Measurements from ENCODE around the gene SARM1. TPM values are rescaled to one million over a fixed set of nuclear protein-coding genes. Genes with fewer than 3 reads are reported as not detected.

Gene SARM1
- total RNA-seq, 2 experiments from 2014 or later, result 11.7 to 12.3 TPM

DNA sequence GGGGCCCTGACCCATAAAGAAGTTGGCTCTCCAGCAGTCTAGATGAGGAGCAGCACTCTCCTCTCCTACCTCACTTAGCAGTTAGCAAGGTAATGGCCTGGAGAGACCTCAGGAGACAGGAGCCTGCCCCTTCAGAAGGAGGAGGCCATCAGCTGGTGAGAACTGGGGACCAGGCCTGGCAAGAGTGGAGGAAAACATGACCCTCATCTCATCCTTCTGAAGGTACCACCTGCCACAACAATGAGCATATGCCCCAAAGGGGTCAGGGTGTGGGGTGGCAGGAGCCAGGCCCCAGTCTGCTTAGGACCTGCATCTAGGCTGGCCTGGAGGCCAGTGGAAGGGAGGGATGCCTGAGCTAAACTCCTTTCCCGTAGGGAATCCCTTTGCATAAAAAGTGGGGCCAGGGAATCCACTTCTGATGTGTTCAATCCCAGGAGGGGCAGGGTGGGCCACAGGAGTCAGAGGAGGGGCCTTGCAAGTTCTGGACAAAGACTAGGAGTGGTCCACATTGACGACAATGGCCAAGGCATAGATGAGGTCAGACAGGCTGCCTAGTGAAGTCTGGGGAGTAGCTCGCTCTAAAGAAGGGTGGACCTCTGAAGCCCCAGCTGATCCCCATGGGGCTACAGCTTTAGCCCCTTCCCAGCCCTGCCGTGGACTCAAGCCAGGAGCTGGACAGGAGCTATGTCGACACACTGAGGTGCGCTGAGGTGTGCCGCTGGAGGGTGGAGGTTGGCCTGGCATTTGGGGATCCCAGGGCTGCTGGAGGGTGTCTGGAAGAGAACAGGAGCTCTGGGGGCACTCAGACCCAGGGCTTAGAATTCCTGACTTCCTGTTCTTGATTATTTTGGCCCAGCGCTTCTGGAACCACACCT, 7.5 kb upstream of the SARM1 start:
- no peak for DNase-seq
- Mint-ChIP-seq H3K36me3 (ENCODE audit: low read depth) (peaks cover 12% of the 10 kb centered on the region), H3K4me3 (no peak overlapping the region), H3K4me1 (ENCODE audit: low read depth) (peaks cover 3% of the 10 kb centered on the region), H3K9me3 (no peaks in the 10 kb centered on the region), H3K27ac (no peak overlapping the region), H3K27me3 (ENCODE audit: low read depth) (no peaks in the 10 kb centered on the region)
- intact Hi-C loops (cut with micrococcal nuclease), result no loop called here
- CTCF ChIA-PET, result no interaction called here

DNA sequence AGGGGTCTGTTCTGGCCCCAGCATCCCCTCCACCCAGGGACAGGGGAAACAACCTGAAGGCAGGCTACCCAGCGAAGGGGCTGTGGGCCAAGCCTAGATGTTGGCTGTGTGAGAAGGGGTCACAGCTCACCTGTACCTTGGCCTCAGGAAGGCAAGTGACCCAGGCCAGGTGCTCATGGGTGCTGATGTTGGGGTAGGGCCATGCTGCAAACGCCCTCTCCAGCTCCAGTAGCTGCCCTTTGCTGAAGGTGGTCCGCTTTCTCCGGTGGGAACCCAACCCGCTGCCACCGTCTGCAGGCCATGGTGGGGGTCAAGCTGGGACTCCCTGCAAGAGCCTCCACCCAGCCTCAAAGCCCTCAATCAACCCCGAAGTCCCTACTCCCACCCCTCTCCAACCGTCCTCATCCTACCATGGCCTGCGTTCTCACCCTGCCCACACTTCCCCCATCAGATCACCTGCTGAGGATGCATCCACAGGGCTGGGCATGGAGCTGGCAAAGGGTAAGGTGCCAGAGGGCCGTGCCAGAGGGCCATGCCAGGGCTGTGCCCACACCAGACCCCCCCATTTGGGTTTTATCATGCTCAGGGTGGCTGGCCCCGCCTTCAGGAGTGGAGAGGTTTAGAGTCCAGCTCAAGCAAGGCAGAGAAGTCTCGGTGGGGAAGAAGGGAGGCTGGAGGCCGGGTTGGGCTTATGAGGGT, 6.7 kb upstream of the SARM1 start, which contains the start of gene SEBOX:
Gene SEBOX, minus strand, starts transcription at position 535 of the 699 bp plus-strand sequence. Its CDS starts 48 bp downstream, at position 487.
- CTCF ChIA-PET, result no interaction called here
- H3K27ac Mint-ChIP-seq, result no peak within 1 kb of the TSS
- no peaks in the 10 kb centered on the region for H3K4me1 Mint-ChIP-seq (ENCODE audit: low read depth)
- H3K9me3 Mint-ChIP-seq, result no peaks in the 10 kb centered on the region
- H3K4me3 Mint-ChIP-seq, result no peak within 1 kb of the TSS
- H3K36me3 Mint-ChIP-seq (ENCODE audit: low read depth), result peaks cover 12% of the 10 kb centered on the region
- no peaks in the 10 kb centered on the region for H3K27me3 Mint-ChIP-seq (ENCODE audit: low read depth)
- no peak for DNase-seq
- intact Hi-C loops (cut with micrococcal nuclease), result no loop called here

DNA sequence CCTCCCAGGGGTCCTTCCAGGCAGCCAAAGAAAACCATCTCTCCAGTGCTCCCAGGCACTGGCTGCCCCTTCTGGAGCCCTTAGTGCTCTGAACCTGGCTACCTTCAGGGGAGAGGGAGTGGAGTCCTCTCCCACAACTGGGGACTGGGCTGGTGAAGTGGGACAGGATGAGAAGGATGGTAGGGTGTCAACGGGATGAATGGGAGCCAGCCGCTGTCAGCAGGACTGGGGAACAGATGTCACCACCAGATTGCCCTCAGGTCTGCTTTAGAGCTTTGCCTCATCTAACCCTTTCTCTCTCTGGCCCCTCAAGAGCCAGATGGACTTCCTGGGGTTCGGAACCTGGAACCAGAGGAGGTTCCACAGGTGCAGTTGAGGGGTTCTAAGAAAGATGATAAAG, 6.0 kb upstream of the SARM1 start:
- H3K9me3 Mint-ChIP-seq, result no peaks in the 10 kb centered on the region
- H3K27ac Mint-ChIP-seq, result no peak overlapping the region
- no peak overlapping the region for H3K4me3 Mint-ChIP-seq
- H3K27me3 Mint-ChIP-seq (ENCODE audit: low read depth), result no peaks in the 10 kb centered on the region
- peaks cover 12% of the 10 kb centered on the region for H3K36me3 Mint-ChIP-seq (ENCODE audit: low read depth)
- no peaks in the 10 kb centered on the region for H3K4me1 Mint-ChIP-seq (ENCODE audit: low read depth)
- CTCF ChIA-PET, result no interaction called here
- intact Hi-C loops (cut with micrococcal nuclease), result no loop called here
- DNase-seq, result no peak

DNA sequence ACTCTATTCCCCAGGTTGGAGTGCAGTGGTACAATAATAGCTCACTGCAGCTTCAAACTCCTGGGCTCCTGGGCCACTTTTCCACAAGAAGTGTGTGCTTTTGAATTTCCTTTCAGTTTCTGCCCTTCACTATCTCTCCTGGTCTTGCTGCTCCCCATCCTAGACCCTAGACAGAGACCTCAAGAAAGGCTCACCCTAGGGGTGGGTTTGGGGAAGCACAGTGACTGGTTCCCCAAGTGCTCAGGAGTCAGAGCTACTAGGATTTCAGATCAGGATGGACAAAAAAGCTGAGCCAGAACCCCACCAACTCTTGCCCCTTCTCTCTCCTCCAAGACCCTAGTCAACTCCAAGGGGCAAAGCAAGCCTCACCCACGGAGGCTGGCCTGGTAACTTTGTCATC, 4.9 kb upstream of the SARM1 start:
- no peaks in the 10 kb centered on the region for H3K9me3 Mint-ChIP-seq
- no peaks in the 10 kb centered on the region for H3K27me3 Mint-ChIP-seq (ENCODE audit: low read depth)
- intact Hi-C loops (cut with micrococcal nuclease), result no loop called here
- CTCF ChIA-PET, result no interaction called here
- DNase-seq, result no peak
- no peak overlapping the region for H3K4me3 Mint-ChIP-seq
- peaks cover 7% of the 10 kb centered on the region for H3K36me3 Mint-ChIP-seq (ENCODE audit: low read depth)
- peaks cover 4% of the 10 kb centered on the region for H3K4me1 Mint-ChIP-seq (ENCODE audit: low read depth)
- H3K27ac Mint-ChIP-seq, result no peak overlapping the region

DNA sequence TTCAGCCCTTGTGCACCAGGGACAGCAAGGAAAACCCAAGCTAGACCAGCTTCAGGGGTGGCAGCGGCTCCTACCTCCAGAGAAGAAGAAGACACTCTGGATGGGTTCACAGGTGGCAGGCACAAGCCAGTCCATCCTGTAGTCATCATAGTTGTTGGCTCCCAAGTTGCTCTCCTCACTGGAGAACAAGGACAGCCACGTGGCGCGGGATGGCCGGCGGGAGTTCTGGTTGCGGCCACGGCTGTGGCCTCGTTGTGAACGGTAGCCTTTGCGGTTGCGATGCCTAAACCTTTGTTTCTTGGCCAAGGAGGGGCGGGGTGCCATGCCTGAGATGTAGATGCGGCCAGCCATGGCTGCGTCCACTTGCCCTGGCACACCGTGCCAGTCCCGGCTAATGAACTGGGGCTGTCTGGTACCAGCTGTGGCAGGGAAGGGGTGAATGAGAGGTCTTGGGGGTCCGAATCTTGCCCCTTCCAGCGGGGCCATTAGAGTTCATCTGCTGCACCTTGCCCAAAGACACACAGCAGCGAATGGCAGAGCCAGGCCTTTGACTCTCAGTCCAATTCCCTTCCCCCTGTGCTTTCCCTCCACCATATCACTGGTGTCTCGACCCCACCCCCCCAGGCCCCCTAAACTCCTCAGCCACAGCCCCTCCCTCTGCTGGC, 3.7 kb upstream of the SARM1 start:
- CTCF ChIA-PET, result no interaction called here
- H3K27ac Mint-ChIP-seq, result no peak overlapping the region
- peaks cover 7% of the 10 kb centered on the region for H3K36me3 Mint-ChIP-seq (ENCODE audit: low read depth)
- H3K27me3 Mint-ChIP-seq (ENCODE audit: low read depth), result no peaks in the 10 kb centered on the region
- peaks cover 11% of the 10 kb centered on the region for H3K4me1 Mint-ChIP-seq (ENCODE audit: low read depth)
- intact Hi-C loops (cut with micrococcal nuclease), result no loop called here
- H3K9me3 Mint-ChIP-seq, result no peaks in the 10 kb centered on the region
- no peak overlapping the region for H3K4me3 Mint-ChIP-seq
- DNase-seq, result no peak

DNA sequence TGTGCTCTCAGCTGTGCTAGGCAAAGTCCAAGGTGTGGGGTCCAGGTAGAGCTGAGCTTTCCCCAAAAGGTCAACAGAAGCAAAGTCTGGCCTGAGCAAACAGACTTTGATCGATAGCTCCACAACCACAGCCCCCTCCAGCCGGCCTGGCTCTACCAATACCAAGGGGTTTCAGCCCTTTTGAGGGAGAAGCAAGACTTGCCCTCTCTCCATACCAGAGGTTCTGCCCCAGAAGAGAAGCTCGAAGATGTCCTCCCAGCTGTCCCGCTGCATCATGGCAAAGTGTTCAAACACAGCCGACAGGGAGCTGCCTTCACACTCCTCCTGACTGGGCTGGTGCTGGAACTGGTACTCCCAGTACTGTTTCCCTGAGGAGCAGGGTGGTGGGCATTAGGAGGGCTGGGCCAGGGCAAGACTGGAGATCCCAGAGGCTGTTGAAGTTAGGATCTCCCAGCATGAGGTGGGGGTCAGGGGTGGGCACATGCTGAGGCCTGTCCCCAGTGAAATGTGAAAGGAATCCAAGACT, 3.1 kb upstream of the SARM1 start:
- intact Hi-C loops (cut with micrococcal nuclease), result no loop called here
- H3K9me3 Mint-ChIP-seq, result no peaks in the 10 kb centered on the region
- no peak overlapping the region for H3K4me3 Mint-ChIP-seq
- no peak for DNase-seq
- CTCF ChIA-PET, result no interaction called here
- H3K27me3 Mint-ChIP-seq (ENCODE audit: low read depth), result no peaks in the 10 kb centered on the region
- H3K36me3 Mint-ChIP-seq (ENCODE audit: low read depth), result peaks cover 7% of the 10 kb centered on the region
- H3K27ac Mint-ChIP-seq, result no peak overlapping the region
- H3K4me1 Mint-ChIP-seq (ENCODE audit: low read depth), result peaks cover 17% of the 10 kb centered on the region

DNA sequence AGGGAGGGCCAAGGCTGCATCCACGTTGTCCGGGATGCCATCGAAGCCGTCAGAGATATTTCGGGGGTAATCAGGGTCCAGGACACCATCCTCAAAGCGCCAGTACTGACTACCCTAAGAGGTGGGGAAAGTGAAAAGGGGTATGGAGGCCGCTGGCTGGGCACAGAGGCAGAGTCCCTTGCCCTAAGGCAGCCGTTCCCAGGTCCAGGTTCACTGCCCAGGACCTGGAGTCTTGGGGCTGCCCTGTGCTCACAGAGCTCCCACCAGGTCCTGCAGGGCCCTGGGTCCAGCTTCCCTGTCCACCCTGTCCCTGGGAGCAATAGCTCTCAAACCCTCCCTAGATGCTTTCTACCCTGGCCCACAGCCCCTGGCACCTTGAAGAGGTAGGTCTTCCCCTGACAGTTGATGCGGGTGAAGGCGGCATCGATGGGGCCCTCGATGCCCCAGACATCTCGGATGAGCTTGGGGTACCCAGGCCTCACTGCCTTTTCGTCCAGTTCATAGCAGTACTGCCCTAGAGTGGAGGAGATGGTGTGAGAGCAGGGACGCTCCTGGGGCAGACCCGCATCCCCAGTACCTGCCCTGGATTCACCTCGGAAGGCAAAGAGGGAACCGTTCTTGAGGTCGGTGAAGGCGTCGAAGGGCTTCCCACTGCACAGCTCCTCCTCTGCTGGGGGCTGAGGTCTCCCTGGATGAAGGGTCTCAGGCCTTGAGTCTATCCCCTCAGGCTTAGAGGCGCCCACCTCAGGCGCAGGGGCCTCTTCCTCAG, 2.4 kb upstream of the SARM1 start:
- H3K9me3 Mint-ChIP-seq, result no peaks in the 10 kb centered on the region
- CTCF ChIA-PET, result no interaction called here

DNA sequence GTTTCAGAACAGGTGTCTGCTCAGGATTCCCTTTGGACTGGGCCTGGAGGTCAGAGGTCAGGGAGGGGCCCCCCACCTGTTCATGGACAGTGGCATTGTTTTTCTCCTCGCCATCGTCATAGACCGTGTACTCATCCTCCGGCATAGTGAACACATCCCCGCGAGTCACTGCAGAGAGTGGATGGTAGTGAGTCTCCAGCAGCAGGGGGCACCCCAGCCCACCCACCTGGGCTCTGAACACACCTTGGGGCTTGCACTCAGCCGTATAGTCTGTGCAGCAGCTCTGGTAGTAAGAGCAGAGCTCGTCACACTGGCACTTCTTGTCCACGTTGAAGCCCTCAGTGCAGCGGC, 1.8 kb upstream of the SARM1 start:
- no peak for DNase-seq
- no peak overlapping the region for H3K27ac Mint-ChIP-seq
- no peak overlapping the region for H3K4me3 Mint-ChIP-seq
- CTCF ChIA-PET, result no interaction called here
- H3K36me3 Mint-ChIP-seq (ENCODE audit: low read depth), result peaks cover 7% of the 10 kb centered on the region
- H3K27me3 Mint-ChIP-seq (ENCODE audit: low read depth), result no peaks in the 10 kb centered on the region
- H3K9me3 Mint-ChIP-seq, result no peaks in the 10 kb centered on the region
- H3K4me1 Mint-ChIP-seq (ENCODE audit: low read depth), result peaks cover 21% of the 10 kb centered on the region
- intact Hi-C loops (cut with micrococcal nuclease), result loop anchor here (5.0 kb wide), 1 partner anchor 178 kb away; no protein-coding TSS in a partner anchor

More for the DNA sequence above, 2.4 kb upstream of the SARM1 start:
- H3K4me3 Mint-ChIP-seq, result no peak overlapping the region
- H3K4me1 Mint-ChIP-seq (ENCODE audit: low read depth), result peaks cover 21% of the 10 kb centered on the region
- H3K36me3 Mint-ChIP-seq (ENCODE audit: low read depth), result peaks cover 7% of the 10 kb centered on the region
- intact Hi-C loops (cut with micrococcal nuclease), result no loop called here
- no peak overlapping the region for H3K27ac Mint-ChIP-seq
- H3K27me3 Mint-ChIP-seq (ENCODE audit: low read depth), result no peaks in the 10 kb centered on the region
- no peak for DNase-seq

DNA sequence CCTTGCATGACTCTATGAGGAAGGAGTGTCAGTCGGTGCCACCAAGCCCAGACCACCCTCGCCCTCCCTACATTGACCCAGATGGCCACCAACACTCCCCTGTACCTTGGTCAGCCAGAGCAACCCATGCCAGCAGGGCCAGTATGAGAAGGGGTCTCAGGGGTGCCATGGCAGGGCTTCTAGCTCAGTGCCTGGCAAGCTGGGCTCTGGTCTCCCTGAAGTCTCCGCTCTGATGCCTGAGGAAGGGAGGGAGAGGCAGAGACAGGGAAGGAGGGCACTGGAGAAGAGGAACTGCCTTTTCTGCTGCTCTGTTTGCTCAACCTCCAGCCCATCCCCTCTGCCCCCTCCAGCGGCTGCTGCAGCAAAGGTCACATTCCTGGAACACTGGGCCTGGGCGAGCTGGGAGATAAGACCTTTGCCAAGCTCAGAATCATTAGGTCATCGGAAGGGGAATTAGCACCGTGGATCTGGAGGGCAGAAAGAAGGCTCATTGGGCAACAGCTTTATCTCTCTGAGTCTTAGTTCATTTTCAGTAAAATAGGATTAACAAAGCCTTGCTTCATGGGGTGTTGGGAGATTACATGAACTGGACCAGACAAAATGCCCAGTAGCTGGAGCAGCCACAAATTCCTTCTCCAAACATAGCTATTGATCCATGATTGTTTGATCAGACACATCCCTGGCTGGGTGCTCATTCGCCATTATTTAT, 1.3 kb upstream of the SARM1 start, which contains the start of gene VTN:
Gene VTN, minus strand, starts transcription at position 273 of the 709 bp plus-strand sequence. Its CDS starts 104 bp downstream, at position 169.
- Mint-ChIP-seq H3K27ac (peak within 1 kb of the TSS; percentile 31), H3K27me3 (ENCODE audit: low read depth) (no peaks in the 10 kb centered on the region), H3K4me1 (ENCODE audit: low read depth) (peaks cover 21% of the 10 kb centered on the region), H3K36me3 (ENCODE audit: low read depth) (peaks cover 9% of the 10 kb centered on the region), H3K9me3 (no peaks in the 10 kb centered on the region), H3K4me3 (peak within 1 kb of the TSS; percentile 89)
- no peak for DNase-seq
- intact Hi-C loops (cut with micrococcal nuclease), result loop anchor here (5.0 kb wide), 1 partner anchor 177 kb away; no protein-coding TSS in a partner anchor
- CTCF ChIA-PET, result no interaction called here

DNA sequence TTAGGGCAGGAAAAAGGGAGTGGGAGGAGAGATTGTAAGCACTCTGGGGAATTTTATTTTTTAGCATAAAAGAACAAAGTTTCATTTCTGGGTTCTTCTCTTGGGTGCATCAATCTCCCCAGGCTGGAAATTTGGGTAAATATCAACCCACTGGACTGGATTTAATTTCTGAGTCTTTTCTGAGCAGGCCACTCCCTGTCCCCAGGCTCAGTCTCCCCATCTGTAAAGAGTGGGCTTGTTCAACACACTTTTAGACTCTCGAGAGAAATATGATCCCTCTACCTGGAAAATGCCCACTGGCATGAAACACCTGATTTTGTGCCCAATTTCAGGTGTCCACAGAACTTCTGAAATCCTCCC, 770 bp upstream of the SARM1 start:
- Mint-ChIP-seq H3K4me3 (peak overlapping the region; percentile 89), H3K9me3 (no peaks in the 10 kb centered on the region), H3K27ac (peak overlapping the region; percentile 31), H3K36me3 (ENCODE audit: low read depth) (peaks cover 9% of the 10 kb centered on the region), H3K27me3 (ENCODE audit: low read depth) (no peaks in the 10 kb centered on the region), H3K4me1 (ENCODE audit: low read depth) (peaks cover 21% of the 10 kb centered on the region)
- no peak for DNase-seq
- intact Hi-C loops (cut with micrococcal nuclease), result loop anchor here (1.0 to 5.0 kb wide), 4 partner anchors 13 to 177 kb away; partner anchors contain the start of genes IFT20, POLDIP2 and TNFAIP1
- CTCF ChIA-PET, result no interaction called here

DNA sequence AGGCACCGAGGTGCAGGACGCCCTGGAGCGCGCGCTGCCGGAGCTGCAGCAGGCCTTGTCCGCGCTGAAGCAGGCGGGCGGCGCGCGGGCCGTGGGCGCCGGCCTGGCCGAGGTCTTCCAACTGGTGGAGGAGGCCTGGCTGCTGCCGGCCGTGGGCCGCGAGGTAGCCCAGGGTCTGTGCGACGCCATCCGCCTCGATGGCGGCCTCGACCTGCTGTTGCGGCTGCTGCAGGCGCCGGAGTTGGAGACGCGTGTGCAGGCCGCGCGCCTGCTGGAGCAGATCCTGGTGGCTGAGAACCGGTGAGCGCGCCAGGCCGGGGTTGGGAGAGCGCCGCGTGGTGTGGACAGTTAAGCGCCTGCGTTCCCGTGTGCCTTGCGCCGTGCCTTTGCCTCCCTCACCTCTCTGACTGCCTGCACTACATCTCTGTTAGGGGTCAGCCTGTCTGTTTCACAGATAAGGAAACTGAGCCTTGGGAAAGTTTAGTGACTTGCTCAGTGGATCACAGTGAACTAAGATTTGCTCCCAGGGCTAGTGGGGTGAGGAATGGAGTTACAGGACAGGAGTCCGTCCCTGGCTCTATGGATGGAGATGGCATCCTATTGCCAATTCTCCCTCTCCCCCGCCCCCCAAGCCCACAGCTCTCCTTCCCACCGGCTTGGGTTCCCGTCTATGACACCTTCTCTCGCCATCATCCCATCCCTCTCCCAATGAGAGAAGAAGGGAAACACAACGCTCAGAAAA, 880 bp downstream of the SARM1 start:
- CTCF ChIA-PET, result interaction anchor here (1.1 to 1.3 kb wide), 2 partner anchors 9 to 44 kb away, joined by 3 to 6 read pairs; no protein-coding TSS in a partner anchor
- no peaks in the 10 kb centered on the region for H3K9me3 Mint-ChIP-seq
- intact Hi-C loops (cut with micrococcal nuclease), result loop anchor here (1.0 to 5.0 kb wide), 2 partner anchors 53 to 175 kb away; partner anchors contain the start of gene TMEM97

More for the DNA sequence above, 880 bp downstream of the SARM1 start:
- Mint-ChIP-seq H3K27me3 (ENCODE audit: low read depth) (no peaks in the 10 kb centered on the region), H3K4me3 (peak overlapping the region; percentile 79), H3K36me3 (ENCODE audit: low read depth) (peaks cover 6% of the 10 kb centered on the region), H3K4me1 (ENCODE audit: low read depth) (peaks cover 21% of the 10 kb centered on the region), H3K27ac (no peak overlapping the region)
- peak; percentile 34 for DNase-seq
